ENCODE data around the gene ASB6.
"Not testable (repeated sequence)": the region's sequence is repeated elsewhere in the genome, so short reads cannot be mapped to it uniquely, and the experiment has no call there.

The ASB6 gene

GRCh38 chr9:129595311-129595741, 46.6 kb downstream of the ASB6 start:
- H3K9me3 ChIP-seq (ENCODE audit: control insufficient read depth, low read length), result no peaks in the 10 kb centered on the region
- H3K4me1 ChIP-seq (ENCODE audit: control insufficient read depth, insufficient read depth, low read length, poor library complexity, severe bottlenecking), result peaks cover 26% of the 10 kb centered on the region
- H3K4me3 ChIP-seq (ENCODE audit: extremely low read depth, insufficient read depth, low read length, poor library complexity, severe bottlenecking), result no peak overlapping the region
- WGBS, 2 experiments (ENCODE audit: insufficient coverage in 2 of 2), result 75 to 100% methylated on average over 3 of the region's 5 CpGs
- H3K27ac ChIP-seq (ENCODE audit: low read depth, low read length, severe bottlenecking), result no peak overlapping the region
- no peaks in the 10 kb centered on the region for H3K36me3 ChIP-seq (ENCODE audit: control insufficient read depth, insufficient read depth, low read length)

- Histone ChIP-seq H3K9me3 (ENCODE audit: control insufficient read depth, low read length) (no peaks in the 10 kb centered on the region), H3K4me3 (ENCODE audit: extremely low read depth, insufficient read depth, low read length, poor library complexity, severe bottlenecking) (no peak overlapping the region), H3K4me1 (ENCODE audit: control insufficient read depth, insufficient read depth, low read length, poor library complexity, severe bottlenecking) (peaks cover 24% of the 10 kb centered on the region), H3K27ac (ENCODE audit: low read depth, low read length, severe bottlenecking) (no peak overlapping the region), H3K36me3 (ENCODE audit: control insufficient read depth, insufficient read depth, low read length) (no peaks in the 10 kb centered on the region)
- WGBS, 2 experiments (ENCODE audit: insufficient coverage in 2 of 2), result 95 to 97% methylated on average over 6 of the region's 7 CpGs
Observed at GRCh38 chr9:129594632-129595031, 47.3 kb downstream of the ASB6 start.

DNA sequence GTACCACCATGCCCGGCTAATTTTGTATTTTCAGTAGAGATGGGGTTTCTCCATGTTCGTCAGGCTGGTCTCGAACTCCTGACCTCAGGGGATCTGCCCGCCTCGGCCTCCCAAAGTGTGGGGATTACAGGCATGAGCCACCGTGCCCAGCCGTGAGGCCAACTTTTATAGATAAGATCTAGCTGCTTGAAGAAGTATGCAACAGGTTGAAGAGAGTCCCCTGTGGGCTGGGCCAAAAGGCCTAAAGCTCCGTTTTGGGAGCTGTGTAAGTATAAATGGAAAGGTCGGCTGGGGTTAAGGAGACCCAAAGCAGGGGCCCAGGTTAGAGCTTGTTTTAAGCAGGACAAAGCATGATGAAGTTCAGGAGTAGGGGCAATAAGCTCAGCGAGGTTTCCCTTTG, 49.2 kb downstream of the ASB6 start:
- peaks cover 15% of the 10 kb centered on the region for H3K4me1 ChIP-seq (ENCODE audit: control insufficient read depth, insufficient read depth, low read length, poor library complexity, severe bottlenecking)
- not testable (repeated sequence) for H3K4me3 ChIP-seq (ENCODE audit: extremely low read depth, insufficient read depth, low read length, poor library complexity, severe bottlenecking); H3K9me3 ChIP-seq (ENCODE audit: control insufficient read depth, low read length); H3K27ac ChIP-seq (ENCODE audit: low read depth, low read length, severe bottlenecking); H3K36me3 ChIP-seq (ENCODE audit: control insufficient read depth, insufficient read depth, low read length)
- 88 to 89% methylated on average over 8 to 10 of the region's 10 CpGs for WGBS, 2 experiments (ENCODE audit: insufficient coverage in 2 of 2)

DNA sequence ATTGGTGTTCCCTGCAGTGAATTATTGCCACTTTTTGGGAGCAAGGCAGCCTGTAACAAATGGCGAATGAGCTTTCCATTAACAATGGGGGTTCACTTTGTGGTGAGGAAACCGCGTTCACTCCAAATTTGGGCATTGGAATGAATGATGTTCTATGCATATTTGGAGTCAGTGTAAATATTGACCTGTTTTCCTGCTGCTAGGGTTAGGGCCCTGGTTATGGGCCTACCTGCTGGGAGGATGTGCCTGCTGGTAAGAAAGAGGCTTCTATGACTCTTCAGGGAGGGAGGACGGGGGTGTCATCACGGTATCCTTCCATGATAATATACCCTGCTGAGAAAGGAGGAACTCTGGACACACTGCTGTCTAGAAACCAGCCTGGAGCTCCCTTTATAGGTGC, 50.0 kb downstream of the ASB6 start:
- no peaks in the 10 kb centered on the region for H3K9me3 ChIP-seq (ENCODE audit: control insufficient read depth, low read length)
- whole genome bisulfite sequencing, 2 experiments (ENCODE audit: insufficient coverage in 2 of 2), result 34 to 49% methylated on average over 4 to 5 of the region's 5 CpGs
- H3K27ac ChIP-seq (ENCODE audit: low read depth, low read length, severe bottlenecking), result no peak overlapping the region
- H3K36me3 ChIP-seq (ENCODE audit: control insufficient read depth, insufficient read depth, low read length), result no peaks in the 10 kb centered on the region
- H3K4me3 ChIP-seq (ENCODE audit: extremely low read depth, insufficient read depth, low read length, poor library complexity, severe bottlenecking), result no peak overlapping the region
- peaks cover 15% of the 10 kb centered on the region for H3K4me1 ChIP-seq (ENCODE audit: control insufficient read depth, insufficient read depth, low read length, poor library complexity, severe bottlenecking)

GRCh38 chr9:129590466-129590865, 51.5 kb downstream of the ASB6 start:
- no peak overlapping the region for H3K4me3 ChIP-seq (ENCODE audit: extremely low read depth, insufficient read depth, low read length, poor library complexity, severe bottlenecking)
- peaks cover 9% of the 10 kb centered on the region for H3K4me1 ChIP-seq (ENCODE audit: control insufficient read depth, insufficient read depth, low read length, poor library complexity, severe bottlenecking)
- H3K36me3 ChIP-seq (ENCODE audit: control insufficient read depth, insufficient read depth, low read length), result no peaks in the 10 kb centered on the region
- no peaks in the 10 kb centered on the region for H3K9me3 ChIP-seq (ENCODE audit: control insufficient read depth, low read length)
- 70 to 82% methylated on average over 3 to 6 of the region's 6 CpGs for WGBS, 2 experiments (ENCODE audit: insufficient coverage in 2 of 2)
- H3K27ac ChIP-seq (ENCODE audit: low read depth, low read length, severe bottlenecking), result no peak overlapping the region

DNA sequence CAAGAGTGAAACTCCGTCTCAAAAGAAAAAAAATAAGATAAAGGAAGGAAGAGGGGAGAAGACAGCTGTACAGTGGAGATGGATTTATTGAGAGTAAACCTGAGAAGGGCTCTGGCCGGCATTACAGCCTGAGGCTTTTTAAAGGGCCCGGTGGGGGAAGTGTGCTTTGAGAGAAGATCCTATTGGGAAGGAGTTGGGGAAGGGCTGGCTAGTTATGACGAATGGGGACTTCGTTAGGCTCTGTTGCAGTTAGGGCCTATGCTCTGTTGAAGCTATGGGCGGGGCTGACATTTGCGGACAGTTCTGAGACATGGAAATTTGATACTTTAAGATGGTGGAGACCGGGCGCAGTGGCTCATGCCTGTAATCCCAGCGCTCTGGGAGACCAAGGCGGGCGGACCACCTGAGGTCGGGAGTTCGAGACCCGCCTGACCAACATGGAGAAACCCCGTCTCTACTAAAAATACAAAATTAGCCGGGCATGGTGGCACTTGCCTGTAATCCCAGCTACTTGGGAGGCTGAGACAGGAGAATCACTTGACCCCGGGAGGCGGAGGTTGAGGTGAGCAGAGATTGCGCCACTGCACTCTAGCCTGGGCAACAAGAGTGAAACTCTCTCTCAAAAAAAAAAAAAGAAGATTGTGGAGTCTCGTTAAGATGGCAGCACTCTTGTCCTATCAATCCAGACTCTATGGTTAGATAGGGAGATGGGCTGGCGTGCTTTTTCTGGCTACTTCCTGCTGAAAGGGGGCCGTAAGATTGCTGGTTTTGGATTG, 54.3 kb downstream of the ASB6 start:
- Histone ChIP-seq H3K36me3 (ENCODE audit: control insufficient read depth, insufficient read depth, low read length) (no peaks in the 10 kb centered on the region), H3K4me1 (ENCODE audit: control insufficient read depth, insufficient read depth, low read length, poor library complexity, severe bottlenecking) (peaks cover 9% of the 10 kb centered on the region), H3K27ac (ENCODE audit: low read depth, low read length, severe bottlenecking) (no peak overlapping the region), H3K4me3 (ENCODE audit: extremely low read depth, insufficient read depth, low read length, poor library complexity, severe bottlenecking) (no peak overlapping the region), H3K9me3 (ENCODE audit: control insufficient read depth, low read length) (no peaks in the 10 kb centered on the region)
- WGBS, 2 experiments (ENCODE audit: insufficient coverage in 2 of 2), result 88 to 92% methylated on average over 17 to 19 of the region's 23 CpGs

- H3K36me3 ChIP-seq (ENCODE audit: control insufficient read depth, insufficient read depth, low read length), result no peaks in the 10 kb centered on the region
- peaks cover 4% of the 10 kb centered on the region for H3K4me1 ChIP-seq (ENCODE audit: control insufficient read depth, insufficient read depth, low read length, poor library complexity, severe bottlenecking)
- no peak overlapping the region for H3K27ac ChIP-seq (ENCODE audit: low read depth, low read length, severe bottlenecking)
- no peaks in the 10 kb centered on the region for H3K9me3 ChIP-seq (ENCODE audit: control insufficient read depth, low read length)
- no peak overlapping the region for H3K4me3 ChIP-seq (ENCODE audit: extremely low read depth, insufficient read depth, low read length, poor library complexity, severe bottlenecking)
- WGBS, 2 experiments (ENCODE audit: insufficient coverage in 2 of 2), result 75 to 88% methylated on average over 3 to 4 of the region's 8 CpGs
Observed at GRCh38 chr9:129586685-129587084, 55.3 kb downstream of the ASB6 start.

DNA sequence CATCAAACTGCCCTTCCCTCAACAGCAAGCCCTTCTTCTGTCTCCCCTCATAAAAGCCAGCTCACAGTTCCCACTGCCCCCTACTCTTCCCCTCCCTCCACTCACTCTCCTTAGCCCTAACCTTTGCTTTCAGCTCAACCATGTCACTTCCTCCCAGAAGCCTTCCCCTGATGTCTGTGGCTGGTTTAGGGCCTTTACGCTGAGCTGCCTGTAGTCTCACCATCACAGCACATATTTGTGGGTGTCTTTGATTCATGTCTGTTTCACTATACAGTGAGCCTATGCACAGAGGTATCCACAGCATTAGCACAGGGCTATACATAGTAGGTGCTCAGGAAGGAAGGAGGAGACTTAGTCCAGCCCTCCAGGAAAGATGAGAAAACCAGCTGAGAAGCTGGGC, 55.7 kb downstream of the ASB6 start:
- Histone ChIP-seq H3K4me3 (ENCODE audit: extremely low read depth, insufficient read depth, low read length, poor library complexity, severe bottlenecking) (no peak overlapping the region), H3K36me3 (ENCODE audit: control insufficient read depth, insufficient read depth, low read length) (no peaks in the 10 kb centered on the region), H3K27ac (ENCODE audit: low read depth, low read length, severe bottlenecking) (no peak overlapping the region), H3K4me1 (ENCODE audit: control insufficient read depth, insufficient read depth, low read length, poor library complexity, severe bottlenecking) (peaks cover 3% of the 10 kb centered on the region), H3K9me3 (ENCODE audit: control insufficient read depth, low read length) (no peaks in the 10 kb centered on the region)
- no CpG with 5 or more reads among the region's 1 CpG for WGBS, 2 experiments (ENCODE audit: insufficient coverage in 2 of 2)

- Histone ChIP-seq H3K9me3 (ENCODE audit: control insufficient read depth, low read length) (no peaks in the 10 kb centered on the region), H3K4me3 (ENCODE audit: extremely low read depth, insufficient read depth, low read length, poor library complexity, severe bottlenecking) (no peak overlapping the region), H3K36me3 (ENCODE audit: control insufficient read depth, insufficient read depth, low read length) (no peaks in the 10 kb centered on the region), H3K4me1 (ENCODE audit: control insufficient read depth, insufficient read depth, low read length, poor library complexity, severe bottlenecking) (peaks cover 3% of the 10 kb centered on the region), H3K27ac (ENCODE audit: low read depth, low read length, severe bottlenecking) (no peak overlapping the region)
- WGBS, 2 experiments (ENCODE audit: insufficient coverage in 2 of 2), result 100% methylated on average over 1 of the region's 1 CpG; no CpG with 5 or more reads in 1 of the 2 experiments
Observed at GRCh38 chr9:129585352-129585751, 56.6 kb downstream of the ASB6 start.

Data from mesodermal cell (in vitro differentiated cells).